PC-3 (cell line): Measurements from ENCODE around the gene GMDS. TPM values are rescaled to one million over a fixed set of nuclear protein-coding genes. Genes with fewer than 3 reads are reported as not detected.
"Not testable (repeated sequence)": the region's sequence is repeated elsewhere in the genome, so short reads cannot be mapped to it uniquely, and the experiment has no call there.

Experiments used
- ATAC-seq: fragments of 200-7000 bp; cut with Tn5 transposase; 2 replicates; pipeline ENCODE4 v1.9.1; 2020; ENCODE audit warnings: mild to moderate bottlenecking, moderate library complexity
- BruUV-seq: library from RNA; stranded (reverse); fragments of 400-500 nt; replicated peaks from 2 replicates; lab custom pipeline; 2021; lab: Mats Ljungman, UMichigan
- CTCF ChIA-PET: fragments of 300-600 bp; sonication (Branson Sonifier 250); formaldehyde crosslinking; loops from one replicate; lab custom pipeline; 2022; ENCODE audit warnings: antibody characterized with exemption; lab: Charles Lee
- POLR2A ChIA-PET: fragments of 300-600 bp; sonication (Branson Sonifier 250); formaldehyde crosslinking; loops from one replicate; lab custom pipeline; 2022; ENCODE audit warnings: antibody characterized with exemption; ENCODE audit not compliant: unreplicated experiment; lab: Charles Lee
- DNase-seq: peaks from one replicate; pipeline ENCODE4 v3.0.0-alpha.2; 2015
- H2AFZ ChIP-seq: fragments of 300-600 bp; sonication (generic); 2 replicates; pipeline ENCODE4 v1.6.0; 2016; ENCODE audit warnings: antibody characterized with exemption, low read length
- H3F3A ChIP-seq: fragments of 300-600 bp; sonication (generic); one replicate; pipeline ENCODE4 v1.6.0; 2017; ENCODE audit warnings: antibody characterized with exemption, low read length, control low read depth, mild to moderate bottlenecking; ENCODE audit not compliant: unreplicated experiment
- H3K27ac ChIP-seq: fragments of 300-600 bp; sonication (generic); 2 replicates; pipeline ENCODE4 v1.5.1; 2016; ENCODE audit warnings: mild to moderate bottlenecking, low read length
- H3K27me3 ChIP-seq: fragments of 300-600 bp; sonication (generic); 2 replicates; pipeline ENCODE4 v1.6.1; 2016; ENCODE audit warnings: low read length, mixed read lengths
- H3K36me3 ChIP-seq: fragments of 300-600 bp; sonication (generic); 2 replicates; pipeline ENCODE4 v1.6.1; 2016; ENCODE audit warnings: low read depth, mixed run types, low read length, mixed read lengths
- H3K4me1 ChIP-seq: fragments of 300-600 bp; sonication (generic); 2 replicates; pipeline ENCODE4 v1.5.1; 2016; ENCODE audit warnings: low read length; ENCODE audit not compliant: insufficient read depth
- H3K4me2 ChIP-seq: fragments of 300-600 bp; sonication (generic); 2 replicates; pipeline ENCODE4 v1.6.0; 2016; ENCODE audit warnings: low read length
- H3K4me3 ChIP-seq: fragments of 300-600 bp; sonication (generic); 2 replicates; pipeline ENCODE4 v1.5.1; 2016; ENCODE audit warnings: mild to moderate bottlenecking, low read length, mixed read lengths
- H3K79me2 ChIP-seq: fragments of 300-600 bp; sonication (generic); 2 replicates; pipeline ENCODE4 v1.6.1; 2017; ENCODE audit warnings: low read length, mixed read lengths
- H3K9ac ChIP-seq: fragments of 300-600 bp; sonication (generic); 2 replicates; pipeline ENCODE4 v1.6.0; 2016; ENCODE audit warnings: mild to moderate bottlenecking, low read length
- H3K9me2 ChIP-seq: fragments of 300-600 bp; sonication (generic); replicated peaks from 2 replicates; pipeline ENCODE4 v1.6.1; 2016; ENCODE audit warnings: mixed run types, low read length, mixed read lengths
- H3K9me3 ChIP-seq: fragments of 300-600 bp; sonication (generic); 2 replicates; pipeline ENCODE4 v1.6.1; 2016; ENCODE audit warnings: low read length, mixed read lengths
- H4K20me1 ChIP-seq: fragments of 300-600 bp; sonication (generic); 2 replicates; pipeline ENCODE4 v1.6.1; 2016; ENCODE audit warnings: low read length, mixed read lengths
- EZH2 ChIP-seq: fragments of 300-600 bp; sonication (generic); IDR thresholded peaks from one replicate; pipeline ENCODE4 v1.6.1; 2017; ENCODE audit warnings: antibody characterized with exemption, mild to moderate bottlenecking, low read length; ENCODE audit not compliant: unreplicated experiment
- EZH2phosphoT487 ChIP-seq: fragments of 300-600 bp; sonication (generic); IDR thresholded peaks from 2 replicates; pipeline ENCODE4 v1.6.1; 2018; ENCODE audit warnings: mild to moderate bottlenecking, antibody characterized with exemption, low read length, borderline replicate concordance
- intact Hi-C: fragments of 100-400 bp; cut with micrococcal nuclease; formaldehyde crosslinking; loops from 2 replicates; pipeline ENCODE4 v1.9.0; 2023
- total RNA-seq: library from RNA; depleted of rRNA; stranded (reverse); fragments of >200 nt; gene quantifications from 2 replicates; pipeline ENCODE4 v1.2.3, GENCODE V29; 2014
- TF ChIP-seq, protein P1 (sequence below): fragments of 300-600 bp; sonication (generic); conservative IDR thresholded peaks from 2 replicates; pipeline ENCODE4 v1.5.1; 2017; ENCODE audit warnings: antibody characterized with exemption, low read depth, mild to moderate bottlenecking, low read length

Gene GMDS
- total RNA-seq, 1 experiment from 2014 or later = 18.3 TPM

DNA sequence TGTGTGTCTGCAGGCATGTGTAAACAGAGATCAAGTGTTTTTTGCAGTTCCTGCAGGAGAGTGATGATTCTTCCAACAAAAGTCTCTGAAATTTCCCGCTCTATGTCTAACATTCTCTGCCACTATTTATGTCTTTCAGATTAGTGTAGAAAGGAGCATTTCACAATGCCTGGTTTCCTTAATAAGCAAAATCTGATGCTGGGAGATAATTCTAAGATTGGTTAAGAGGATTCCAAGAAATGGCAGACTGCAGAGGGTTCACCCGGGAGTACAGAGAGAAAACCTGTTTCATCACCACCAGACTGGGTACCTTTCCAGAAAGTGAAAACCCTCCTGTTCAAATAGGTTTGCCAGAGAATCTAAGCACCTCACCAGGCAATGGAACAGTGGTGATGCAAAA is 573.0 kb downstream of the GMDS start:
- Histone ChIP-seq H4K20me1 (no peaks in the 10 kb centered on the region), H3K9me3 (no peaks in the 10 kb centered on the region), H3K27ac (no peak overlapping the region), H3K79me2 (no peaks in the 10 kb centered on the region), H3F3A (no peaks in the 10 kb centered on the region), H3K4me1 (no peaks in the 10 kb centered on the region), H3K27me3 (no peaks in the 10 kb centered on the region), H3K36me3 (no peaks in the 10 kb centered on the region), H3K9ac (no peak overlapping the region), H2AFZ (no peak overlapping the region), H3K9me2 (no peaks in the 10 kb centered on the region), H3K4me3 (no peak overlapping the region), H3K4me2 (no peak overlapping the region)
- ChIA-PET CTCF (no interaction called here), POLR2A (no interaction called here)
- intact Hi-C loops = no loop called here
- no TSS peak for BruUV-seq
- ATAC-seq (no peak), DNase-seq (no peak)
- TF ChIP-seq, protein P1, sequence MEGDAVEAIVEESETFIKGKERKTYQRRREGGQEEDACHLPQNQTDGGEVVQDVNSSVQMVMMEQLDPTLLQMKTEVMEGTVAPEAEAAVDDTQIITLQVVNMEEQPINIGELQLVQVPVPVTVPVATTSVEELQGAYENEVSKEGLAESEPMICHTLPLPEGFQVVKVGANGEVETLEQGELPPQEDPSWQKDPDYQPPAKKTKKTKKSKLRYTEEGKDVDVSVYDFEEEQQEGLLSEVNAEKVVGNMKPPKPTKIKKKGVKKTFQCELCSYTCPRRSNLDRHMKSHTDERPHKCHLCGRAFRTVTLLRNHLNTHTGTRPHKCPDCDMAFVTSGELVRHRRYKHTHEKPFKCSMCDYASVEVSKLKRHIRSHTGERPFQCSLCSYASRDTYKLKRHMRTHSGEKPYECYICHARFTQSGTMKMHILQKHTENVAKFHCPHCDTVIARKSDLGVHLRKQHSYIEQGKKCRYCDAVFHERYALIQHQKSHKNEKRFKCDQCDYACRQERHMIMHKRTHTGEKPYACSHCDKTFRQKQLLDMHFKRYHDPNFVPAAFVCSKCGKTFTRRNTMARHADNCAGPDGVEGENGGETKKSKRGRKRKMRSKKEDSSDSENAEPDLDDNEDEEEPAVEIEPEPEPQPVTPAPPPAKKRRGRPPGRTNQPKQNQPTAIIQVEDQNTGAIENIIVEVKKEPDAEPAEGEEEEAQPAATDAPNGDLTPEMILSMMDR = no peak
- TF ChIP-seq EZH2phosphoT487 = no peak
- no peak for TF ChIP-seq EZH2

DNA sequence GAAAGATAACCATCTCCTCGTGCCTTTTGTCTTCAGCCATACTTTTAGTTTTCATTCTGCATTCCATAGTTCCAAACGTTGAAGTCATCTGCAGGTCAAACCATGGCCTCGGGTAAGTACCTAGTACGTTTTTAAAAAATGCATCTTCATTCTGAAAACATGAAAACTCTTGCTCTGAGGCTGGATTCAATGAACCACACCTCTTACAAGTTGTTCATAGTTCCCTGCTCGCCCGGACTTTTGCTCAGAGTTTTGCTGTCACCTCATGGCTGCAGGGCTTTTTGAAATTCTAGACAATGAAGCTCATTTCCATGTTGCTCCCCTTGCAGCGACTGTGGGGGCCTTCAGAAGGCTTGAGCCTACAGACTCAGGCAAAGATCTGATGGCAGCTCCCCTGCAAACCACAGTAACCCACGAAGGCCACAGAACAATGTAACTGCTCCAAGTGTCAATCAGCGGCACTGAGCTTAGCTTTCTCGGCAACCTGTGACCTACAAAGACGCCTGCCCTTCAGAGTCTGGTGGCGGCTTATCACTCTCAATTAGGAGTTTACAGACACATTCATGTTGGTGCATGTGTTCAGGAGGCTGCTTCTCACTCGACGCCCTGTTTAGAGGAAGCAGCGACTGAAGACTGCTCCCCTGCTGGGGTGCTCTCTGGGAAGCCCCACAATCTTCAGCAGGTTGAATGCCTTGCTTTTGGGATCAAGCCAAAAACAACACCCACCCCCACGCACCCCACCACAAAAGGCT is 574.5 kb downstream of the GMDS start:
- Histone ChIP-seq H3K27ac (no peak overlapping the region), H3K4me2 (no peak overlapping the region), H3K9me3 (no peaks in the 10 kb centered on the region), H3K4me1 (no peaks in the 10 kb centered on the region), H3K9ac (no peak overlapping the region), H3K79me2 (no peaks in the 10 kb centered on the region), H3K27me3 (no peaks in the 10 kb centered on the region), H3F3A (no peaks in the 10 kb centered on the region), H3K4me3 (no peak overlapping the region), H3K36me3 (no peaks in the 10 kb centered on the region), H2AFZ (no peak overlapping the region), H4K20me1 (no peaks in the 10 kb centered on the region), H3K9me2 (no peaks in the 10 kb centered on the region)
- no peak for ATAC-seq
- intact Hi-C loops = no loop called here
- TF ChIP-seq EZH2 (no peak), EZH2phosphoT487 (no peak)
- TF ChIP-seq, protein P1 = no peak
- ChIA-PET CTCF (no interaction called here), POLR2A (no interaction called here)
- no TSS peak for BruUV-seq
- no peak for DNase-seq

DNA sequence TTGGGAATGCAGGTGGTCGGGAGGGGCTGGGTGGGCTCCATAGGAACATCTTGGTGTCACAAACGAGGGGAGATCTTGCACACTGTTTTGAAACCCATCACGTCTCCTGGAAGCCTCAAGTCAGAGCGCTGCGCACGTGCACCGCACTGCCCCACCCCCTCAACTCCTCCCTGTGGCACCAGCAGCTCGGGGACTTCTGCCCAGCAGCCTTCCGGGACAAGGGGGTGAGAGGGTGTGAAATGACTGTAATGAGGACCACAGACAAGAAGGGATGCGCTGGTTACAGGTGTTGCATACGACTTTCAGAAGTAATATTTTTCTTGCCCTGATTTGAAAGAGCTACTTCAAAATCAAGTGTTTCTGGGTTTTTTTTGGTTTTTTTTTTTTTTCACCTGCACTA is 575.4 kb downstream of the GMDS start:
- Histone ChIP-seq H3K9me3 (no peaks in the 10 kb centered on the region), H3K9me2 (no peaks in the 10 kb centered on the region), H3K36me3 (no peaks in the 10 kb centered on the region), H3F3A (no peaks in the 10 kb centered on the region), H3K27ac (no peak overlapping the region), H3K4me3 (no peak overlapping the region), H2AFZ (no peak overlapping the region), H4K20me1 (no peaks in the 10 kb centered on the region), H3K4me1 (no peaks in the 10 kb centered on the region), H3K27me3 (no peaks in the 10 kb centered on the region), H3K79me2 (no peaks in the 10 kb centered on the region), H3K4me2 (no peak overlapping the region), H3K9ac (no peak overlapping the region)
- BruUV-seq = no TSS peak
- POLR2A ChIA-PET = no interaction called here
- DNase-seq = no peak
- no peak for TF ChIP-seq EZH2phosphoT487
- TF ChIP-seq, protein P1 = no peak
- TF ChIP-seq EZH2 = no peak
- CTCF ChIA-PET = interaction anchor here (0.7 kb wide), 1 partner anchor 427 kb away, joined by 4 read pairs; no protein-coding TSS in a partner anchor
- intact Hi-C loops = no loop called here
- ATAC-seq = no peak

DNA sequence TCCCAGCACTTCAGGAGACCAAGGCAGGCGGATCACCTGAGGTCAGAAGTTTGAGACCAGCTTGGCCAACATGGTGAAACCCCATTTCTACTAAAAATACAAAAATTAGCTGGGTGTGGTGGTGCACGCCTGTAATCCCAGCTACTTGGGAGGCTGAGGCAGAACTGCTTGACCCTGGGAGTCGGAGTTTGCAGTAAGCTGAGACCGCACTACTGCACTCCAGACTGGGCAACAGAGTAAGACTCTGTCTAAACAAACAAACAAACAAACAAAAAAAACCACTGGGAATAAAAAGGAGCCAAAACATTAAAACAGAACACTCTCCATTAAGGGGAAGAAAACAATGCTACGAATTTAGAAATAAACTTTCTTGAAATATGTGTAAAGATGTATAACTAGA is 576.9 kb downstream of the GMDS start:
- H3K4me3 ChIP-seq, intact Hi-C loops, H3K27ac ChIP-seq, H3K9me3 ChIP-seq, H3K9me2 ChIP-seq, H2AFZ ChIP-seq, BruUV-seq, H3K4me1 ChIP-seq, H3K4me2 ChIP-seq, CTCF ChIA-PET, H4K20me1 ChIP-seq, H3K9ac ChIP-seq, DNase-seq, H3K79me2 ChIP-seq, H3K36me3 ChIP-seq, ATAC-seq, POLR2A ChIA-PET, H3K27me3 ChIP-seq, H3F3A ChIP-seq: not testable (repeated sequence)
